Embryonic facial prominence (tissue), 1 donor: Measurements from ENCODE around the gene STARD8.
"Not testable (repeated sequence)": the region's sequence is repeated elsewhere in the genome, so short reads cannot be mapped to it uniquely, and the experiment has no call there.

Experiments
- DNase-seq: peaks from one replicate; pipeline ENCODE4 v3.0.0-alpha.2; 2016; ENCODE audit errors: extremely low spot score

Gene STARD8, protein sequence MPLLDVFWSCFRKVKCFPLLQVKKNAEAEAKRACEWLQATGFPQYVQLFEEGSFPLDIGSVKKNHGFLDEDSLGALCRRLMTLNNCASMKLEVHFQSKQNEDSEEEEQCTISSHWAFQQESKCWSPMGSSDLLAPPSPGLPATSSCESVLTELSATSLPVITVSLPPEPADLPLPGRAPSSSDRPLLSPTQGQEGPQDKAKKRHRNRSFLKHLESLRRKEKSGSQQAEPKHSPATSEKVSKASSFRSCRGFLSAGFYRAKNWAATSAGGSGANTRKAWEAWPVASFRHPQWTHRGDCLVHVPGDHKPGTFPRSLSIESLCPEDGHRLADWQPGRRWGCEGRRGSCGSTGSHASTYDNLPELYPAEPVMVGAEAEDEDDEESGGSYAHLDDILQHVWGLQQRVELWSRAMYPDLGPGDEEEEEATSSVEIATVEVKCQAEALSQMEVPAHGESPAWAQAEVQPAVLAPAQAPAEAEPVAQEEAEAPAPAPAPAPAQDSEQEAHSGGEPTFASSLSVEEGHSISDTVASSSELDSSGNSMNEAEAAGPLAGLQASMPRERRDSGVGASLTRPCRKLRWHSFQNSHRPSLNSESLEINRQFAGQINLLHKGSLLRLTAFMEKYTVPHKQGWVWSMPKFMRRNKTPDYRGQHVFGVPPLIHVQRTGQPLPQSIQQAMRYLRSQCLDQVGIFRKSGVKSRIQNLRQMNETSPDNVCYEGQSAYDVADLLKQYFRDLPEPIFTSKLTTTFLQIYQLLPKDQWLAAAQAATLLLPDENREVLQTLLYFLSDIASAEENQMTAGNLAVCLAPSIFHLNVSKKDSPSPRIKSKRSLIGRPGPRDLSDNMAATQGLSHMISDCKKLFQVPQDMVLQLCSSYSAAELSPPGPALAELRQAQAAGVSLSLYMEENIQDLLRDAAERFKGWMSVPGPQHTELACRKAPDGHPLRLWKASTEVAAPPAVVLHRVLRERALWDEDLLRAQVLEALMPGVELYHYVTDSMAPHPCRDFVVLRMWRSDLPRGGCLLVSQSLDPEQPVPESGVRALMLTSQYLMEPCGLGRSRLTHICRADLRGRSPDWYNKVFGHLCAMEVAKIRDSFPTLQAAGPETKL

DNA sequence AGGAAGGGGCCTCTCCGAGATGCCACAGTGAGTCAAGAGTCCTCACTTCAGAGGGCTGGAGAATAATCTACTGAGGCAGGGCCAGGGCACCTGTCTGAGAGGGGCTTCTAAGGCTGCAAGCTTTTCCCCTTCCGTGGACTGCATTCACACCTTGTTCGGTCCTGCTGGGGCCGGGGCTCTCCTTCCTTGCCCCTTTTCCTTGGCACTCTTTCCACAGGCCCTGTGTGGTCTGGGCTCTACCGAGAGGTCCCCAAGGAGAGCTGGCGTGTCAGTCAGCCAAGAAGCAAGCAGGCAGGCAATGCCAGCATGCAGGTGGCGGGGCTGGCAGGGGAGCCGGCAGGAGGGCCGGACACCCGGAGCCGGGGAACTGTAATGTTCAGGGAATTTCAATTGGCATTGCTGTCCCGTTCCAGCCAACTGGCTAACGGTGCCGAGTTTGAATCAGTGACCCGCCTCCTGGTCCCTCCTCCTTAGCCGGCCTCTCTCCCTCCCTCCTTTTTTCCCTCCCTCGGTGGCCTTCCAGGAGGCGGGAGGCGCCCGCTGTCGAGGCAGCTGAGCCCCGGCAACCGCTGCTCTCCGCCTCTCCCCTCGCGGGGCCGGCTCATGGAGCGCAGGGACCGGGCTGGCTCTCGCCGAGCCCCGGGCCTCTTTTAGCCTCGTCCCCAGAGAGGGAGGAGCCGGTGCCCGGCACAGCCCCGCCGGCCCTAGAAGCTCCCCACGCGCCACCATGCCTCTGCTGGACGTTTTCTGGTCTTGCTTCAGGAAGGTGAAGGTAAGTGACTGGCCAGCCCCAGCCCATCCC is at the start of gene STARD8:
STARD8 (plus strand) TSS at position 511 of the 802 bp plus-strand sequence; CDS start at position 728, 217 bp downstream.
- DNase-seq = no peak

DNA sequence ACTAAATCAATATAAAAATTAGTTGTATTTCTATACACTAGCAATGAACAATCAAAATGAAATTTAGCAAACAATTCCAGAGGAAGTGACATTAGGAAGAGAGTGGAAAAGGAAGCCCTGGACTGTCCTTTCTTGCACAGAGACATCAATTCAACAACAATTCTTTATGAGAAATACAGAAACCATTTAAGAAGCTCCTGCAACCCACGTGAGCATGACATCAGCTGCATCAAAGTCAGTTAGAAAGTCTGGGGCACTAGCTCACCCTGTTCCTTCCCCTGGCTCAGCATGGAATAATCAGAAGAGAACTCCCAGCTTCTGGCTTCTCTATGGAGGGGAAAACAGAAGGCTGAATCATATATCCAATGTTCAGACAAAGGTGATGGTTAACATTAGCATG is 48.6 kb upstream of the STARD8 start:
- DNase-seq = no peak

DNA sequence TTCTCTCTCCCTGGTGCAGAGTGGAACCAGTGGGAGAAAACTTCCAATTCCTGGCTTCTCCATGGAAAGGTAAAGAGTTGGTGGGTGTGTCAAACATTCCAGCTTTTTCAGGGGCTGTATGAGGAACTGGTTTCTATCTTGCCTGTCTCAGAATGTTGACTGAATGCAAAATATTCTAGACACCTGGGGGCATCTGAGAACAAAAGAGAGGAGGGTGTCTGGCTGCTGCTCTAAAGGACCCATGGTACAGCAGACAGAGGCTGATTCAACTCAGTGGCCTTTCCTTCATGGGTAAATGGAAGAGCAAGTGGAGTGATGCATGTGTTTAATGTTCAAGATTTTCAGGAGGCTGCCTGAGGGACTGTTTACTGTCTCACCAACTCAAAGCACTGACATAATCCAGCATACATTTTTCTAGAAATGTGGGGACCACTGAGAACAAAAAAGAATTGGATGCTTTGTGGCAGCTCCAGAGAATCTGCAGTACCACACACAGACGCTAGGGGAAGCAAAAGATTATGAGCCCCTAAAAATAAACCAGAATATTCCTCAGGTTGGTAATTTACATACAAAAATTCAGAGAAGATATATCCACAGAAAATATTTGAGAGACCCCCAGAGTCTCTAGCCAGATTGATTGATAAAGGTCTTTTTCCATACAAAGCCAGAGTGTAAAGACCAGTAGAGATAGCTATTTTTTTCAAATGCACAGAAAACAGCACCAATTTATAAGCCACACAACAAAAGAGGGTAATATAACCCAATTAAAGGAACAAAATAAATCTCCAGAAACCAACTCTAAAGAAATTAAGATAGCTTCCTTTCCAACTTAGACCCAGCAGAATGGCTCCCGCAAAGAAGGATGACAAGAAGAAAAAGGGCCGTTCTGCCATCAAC is 48.0 kb upstream of the STARD8 start:
- no peak for DNase-seq

DNA sequence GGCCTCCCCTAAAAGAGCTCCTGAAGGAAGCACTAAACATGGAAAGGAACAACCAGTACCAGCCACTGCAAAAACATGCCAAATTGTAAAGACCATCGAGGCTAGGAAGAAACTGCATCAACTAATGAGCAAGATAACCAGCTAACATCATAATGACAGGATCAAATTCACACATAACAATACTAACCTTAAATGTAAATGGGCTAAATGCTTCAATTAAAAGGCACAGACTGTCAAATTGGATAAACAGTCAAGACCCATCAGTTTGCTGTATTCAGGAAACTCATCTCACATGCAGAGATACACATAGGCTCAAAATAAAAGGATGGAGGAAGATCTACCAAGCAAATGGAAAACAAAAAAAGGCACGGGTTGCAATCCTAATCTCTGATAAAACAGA is 43.2 kb upstream of the STARD8 start:
- not testable (repeated sequence) for DNase-seq

DNA sequence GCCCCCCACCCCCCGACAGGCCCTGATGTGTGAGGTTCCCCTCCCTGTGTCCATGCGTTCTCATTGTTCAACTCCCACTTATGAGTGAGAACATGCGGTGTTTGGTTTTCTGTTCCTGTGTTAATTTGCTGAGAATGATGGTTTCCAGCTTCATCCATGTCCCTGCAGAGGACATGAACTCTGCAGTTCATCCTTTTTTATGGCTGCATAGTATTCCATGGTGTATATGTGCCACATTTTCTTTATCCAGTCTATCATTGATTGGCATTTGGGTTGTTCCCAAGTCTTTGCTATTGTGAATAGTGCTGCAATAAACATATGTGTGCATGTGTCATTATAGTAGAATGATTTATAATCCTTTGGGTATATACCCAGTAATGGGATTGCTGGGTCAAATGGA is 32.7 kb upstream of the STARD8 start:
- not testable (repeated sequence) for DNase-seq

DNA sequence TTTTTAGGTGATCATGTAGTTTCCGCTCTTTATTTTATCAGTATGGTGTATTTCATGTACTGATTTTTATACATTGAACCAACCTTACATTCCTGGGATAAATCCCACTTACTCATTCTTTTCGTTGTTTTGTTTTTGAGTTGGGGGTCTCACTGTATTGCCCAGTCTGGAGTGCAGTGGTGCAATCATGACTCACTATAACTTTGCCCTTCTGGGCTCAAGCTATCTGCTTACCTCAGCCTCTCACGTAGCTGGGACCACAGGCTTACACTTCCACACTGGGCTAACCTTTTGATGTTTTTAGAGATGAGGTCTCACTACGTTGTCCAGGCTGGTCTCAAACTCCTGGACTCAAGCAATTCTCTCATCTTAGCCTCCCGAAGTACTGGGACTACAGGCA is 19.5 kb upstream of the STARD8 start:
- DNase-seq = no peak

DNA sequence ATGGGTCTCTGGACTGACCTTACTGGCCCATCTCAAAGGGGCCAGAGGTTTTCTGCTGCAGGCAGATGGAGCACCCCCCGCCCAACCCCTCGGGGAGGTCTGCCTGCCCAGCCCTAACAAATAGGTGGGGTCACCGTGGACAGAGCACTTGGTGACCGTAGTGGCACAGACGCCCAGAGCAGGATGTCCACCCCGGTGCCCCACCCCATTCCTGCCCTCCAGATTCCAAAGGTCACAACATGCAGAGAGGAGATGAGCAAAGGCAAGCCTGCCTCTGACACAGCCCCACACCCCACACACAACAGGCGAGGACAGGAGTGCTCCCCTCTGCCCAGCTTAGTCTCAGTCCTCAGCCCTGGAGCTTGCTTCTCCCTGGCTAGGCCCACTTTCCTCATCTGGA is 17.5 kb upstream of the STARD8 start:
- DNase-seq = not testable (repeated sequence)

DNA sequence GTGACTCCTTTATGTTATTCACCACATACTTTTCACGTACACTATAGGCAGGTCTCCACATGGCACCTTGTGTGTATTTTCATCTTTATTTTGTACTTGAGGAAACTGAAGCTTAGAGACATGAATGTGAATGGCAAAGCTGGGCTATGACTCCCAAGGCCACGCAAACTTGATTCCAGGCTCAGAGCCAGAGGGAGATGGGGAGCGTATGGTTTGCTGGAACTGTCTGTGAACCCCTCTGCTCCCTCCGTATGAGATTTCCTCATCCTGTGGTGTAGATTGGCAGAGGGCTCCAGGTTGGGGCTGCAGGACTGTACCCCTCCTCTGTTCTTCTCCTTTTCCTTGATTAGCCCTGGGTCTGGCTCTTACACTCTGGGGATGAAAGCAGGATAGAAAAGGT is 16.1 kb upstream of the STARD8 start:
- DNase-seq = no peak

DNA sequence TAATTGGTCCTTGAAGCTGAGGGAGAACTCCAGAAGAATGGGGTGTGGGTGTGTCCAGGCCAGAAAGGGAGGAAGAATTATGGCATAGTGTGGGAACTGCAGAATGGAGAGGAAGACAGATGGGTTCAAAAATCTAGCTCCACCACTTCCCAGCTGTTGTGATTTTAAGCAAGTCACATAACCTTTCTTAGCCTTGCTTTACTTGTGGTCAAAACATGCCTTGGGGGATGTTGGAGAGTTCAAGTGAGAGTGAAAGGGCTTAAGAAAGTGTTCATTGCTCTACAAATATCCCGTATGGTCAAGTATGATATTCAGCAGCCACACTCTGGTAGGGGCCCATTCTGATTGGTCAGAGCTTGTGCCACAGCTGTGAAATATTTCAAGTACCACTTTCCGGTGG is 15.0 kb upstream of the STARD8 start:
- DNase-seq = no peak

DNA sequence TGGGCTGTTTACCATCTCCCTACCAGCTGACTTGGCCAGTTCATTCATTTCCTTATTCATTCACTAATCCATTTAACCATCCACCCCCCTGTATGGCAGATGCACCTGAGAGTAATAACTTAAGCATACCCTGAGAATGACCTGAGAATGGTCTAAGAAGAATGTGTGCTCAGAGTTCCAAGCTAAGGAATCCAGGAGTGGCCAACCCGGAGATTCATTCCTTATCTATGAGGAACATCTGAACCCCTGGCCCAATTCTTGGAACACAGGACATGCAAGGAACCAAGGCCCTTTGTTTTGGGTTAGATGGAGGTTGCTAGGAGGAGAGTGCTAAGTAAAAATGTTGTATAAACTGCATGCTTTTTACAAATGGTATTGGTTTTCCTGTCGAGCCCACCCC is 13.5 kb upstream of the STARD8 start:
- no peak for DNase-seq

DNA sequence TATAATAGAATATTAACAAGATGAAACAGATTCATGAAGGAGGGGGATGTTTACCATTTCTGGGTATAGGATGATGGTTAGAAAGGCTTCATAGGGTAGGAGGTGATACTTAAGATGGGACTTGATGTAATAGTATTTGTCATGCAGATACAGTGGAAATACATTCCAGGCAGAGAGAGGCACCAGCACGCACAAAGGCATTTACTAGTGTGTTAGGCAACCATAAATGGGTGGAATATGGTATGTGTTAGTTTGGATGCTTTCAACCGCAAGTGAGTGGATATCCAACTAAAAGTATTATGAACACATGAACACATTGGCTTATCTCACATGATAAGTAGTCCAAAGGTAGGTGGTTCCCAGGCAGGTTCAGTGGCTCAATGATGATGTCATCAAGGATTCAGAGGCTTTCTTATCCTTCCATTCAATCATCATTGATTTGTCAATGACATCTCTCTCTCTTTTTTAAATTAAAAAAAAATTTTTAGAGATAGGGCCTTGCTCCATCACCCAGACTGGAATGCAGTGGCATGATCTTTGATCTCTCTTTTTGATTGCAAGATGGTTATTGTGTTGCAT is 12.7 kb upstream of the STARD8 start:
- no peak for DNase-seq

DNA sequence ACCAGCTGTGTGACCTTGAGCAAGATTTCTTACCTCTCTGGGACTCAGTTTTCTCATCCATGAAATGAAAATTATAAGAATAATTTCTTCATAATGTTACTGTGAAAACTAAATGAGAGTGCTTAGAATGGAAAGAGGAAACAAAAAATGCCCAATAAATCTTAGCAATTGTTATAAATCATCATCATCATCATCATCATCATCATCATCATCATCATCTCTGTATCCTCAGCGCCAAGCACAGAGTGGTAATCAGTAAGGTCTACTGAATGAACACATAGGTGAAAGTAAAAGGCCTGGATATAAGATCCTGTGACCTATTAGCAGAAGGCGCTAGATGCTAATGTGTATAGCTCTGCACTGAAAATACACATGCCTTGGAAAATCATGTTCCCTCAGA is 6.8 kb upstream of the STARD8 start:
- no peak for DNase-seq

DNA sequence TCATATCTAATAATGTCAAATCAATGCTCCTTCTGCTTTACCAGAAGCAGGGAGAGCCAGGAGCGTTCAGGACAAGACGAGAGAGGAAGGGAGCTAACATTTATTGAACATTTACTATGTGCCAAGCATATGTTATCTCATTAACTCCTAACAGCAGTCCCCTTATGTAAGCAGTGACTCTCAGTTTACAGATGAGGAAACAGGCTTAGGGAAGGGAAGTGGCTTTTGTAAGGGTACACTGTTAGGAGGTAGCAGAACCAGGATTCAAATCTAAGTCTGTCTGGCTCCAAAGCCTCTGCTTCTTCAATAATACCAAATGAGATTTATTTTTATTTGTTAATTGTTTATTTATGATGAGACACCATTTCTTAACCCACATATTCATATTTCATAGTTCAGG is 2.6 kb upstream of the STARD8 start:
- no peak for DNase-seq

DNA sequence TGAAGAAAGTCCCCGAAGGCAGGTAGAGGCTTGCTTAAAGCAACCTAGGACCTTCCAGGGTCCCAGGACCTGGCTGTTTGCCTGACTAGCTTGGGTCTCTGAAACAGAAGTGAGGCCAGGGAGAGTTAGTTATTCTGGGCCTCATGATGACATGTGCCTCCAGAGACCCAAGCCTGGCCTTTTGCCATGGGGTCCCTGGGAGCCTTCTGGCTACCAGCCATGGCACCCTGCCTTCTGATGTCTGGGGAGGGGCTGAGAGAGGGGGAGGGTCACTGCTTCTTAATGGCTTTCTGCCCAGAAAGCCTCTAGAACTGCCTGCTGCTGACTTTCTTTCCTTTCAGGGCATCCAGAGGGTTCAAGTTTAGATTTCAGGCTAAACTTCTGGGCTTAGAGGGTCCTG is 1.0 kb upstream of the STARD8 start:
- DNase-seq = no peak

DNA sequence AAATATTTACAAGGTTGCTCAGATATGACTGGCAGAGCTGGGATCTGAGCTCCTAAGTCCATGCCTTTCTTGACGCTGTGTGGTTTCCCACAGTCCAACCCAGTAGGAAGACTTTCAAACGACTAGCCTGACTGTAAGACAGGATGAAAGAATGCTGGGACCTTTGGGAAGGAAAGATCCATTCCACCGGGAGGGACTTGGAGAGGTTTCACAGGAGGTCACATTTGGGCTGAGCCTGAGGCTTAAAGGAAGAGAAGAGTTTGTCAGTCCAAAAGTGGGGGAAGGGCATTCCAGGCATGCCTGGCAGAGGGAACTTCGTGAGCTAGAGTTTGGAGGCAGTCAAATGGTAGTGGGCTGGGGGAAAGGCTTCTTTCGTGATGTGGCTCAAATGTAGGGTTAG is 1.5 kb downstream of the STARD8 start:
- DNase-seq = no peak

DNA sequence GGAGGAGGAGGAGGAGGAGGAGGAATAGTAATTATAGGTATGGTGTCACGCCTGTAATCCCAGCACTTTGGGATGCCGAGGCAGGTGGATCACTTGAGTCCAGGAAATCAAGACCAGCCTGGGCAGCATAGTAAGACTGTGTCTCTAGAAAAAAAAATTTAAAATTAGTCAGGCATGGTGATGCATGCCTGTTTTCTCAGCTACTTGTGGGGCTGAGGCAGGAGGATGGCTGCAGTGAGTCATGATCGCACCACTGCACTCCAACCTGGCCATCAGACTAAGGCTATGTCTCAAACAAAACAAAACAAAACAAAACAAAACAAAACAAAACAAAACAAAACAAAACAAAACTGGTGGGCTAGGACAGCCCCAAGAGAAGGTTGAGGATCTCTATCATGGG is 3.0 kb downstream of the STARD8 start:
- DNase-seq = no peak

DNA sequence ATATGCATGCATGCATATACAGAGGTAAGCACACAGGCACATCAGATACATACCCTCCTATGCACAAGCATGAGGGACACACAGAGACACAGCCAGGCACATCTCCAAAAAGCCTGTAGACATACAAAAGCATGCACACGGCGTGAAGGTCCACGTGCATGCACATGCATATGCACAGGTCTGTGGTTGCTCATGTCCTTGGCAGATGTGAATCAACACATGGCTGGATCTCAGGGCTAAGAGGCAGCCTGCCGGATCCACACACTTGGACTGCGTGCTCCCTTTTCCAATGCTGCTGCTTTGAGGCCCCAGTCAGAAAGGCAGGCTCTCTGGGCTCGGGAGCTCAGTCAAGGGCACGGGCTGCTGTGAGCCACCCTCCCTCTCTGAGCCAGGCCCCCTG is 3.6 kb downstream of the STARD8 start:
- no peak for DNase-seq

DNA sequence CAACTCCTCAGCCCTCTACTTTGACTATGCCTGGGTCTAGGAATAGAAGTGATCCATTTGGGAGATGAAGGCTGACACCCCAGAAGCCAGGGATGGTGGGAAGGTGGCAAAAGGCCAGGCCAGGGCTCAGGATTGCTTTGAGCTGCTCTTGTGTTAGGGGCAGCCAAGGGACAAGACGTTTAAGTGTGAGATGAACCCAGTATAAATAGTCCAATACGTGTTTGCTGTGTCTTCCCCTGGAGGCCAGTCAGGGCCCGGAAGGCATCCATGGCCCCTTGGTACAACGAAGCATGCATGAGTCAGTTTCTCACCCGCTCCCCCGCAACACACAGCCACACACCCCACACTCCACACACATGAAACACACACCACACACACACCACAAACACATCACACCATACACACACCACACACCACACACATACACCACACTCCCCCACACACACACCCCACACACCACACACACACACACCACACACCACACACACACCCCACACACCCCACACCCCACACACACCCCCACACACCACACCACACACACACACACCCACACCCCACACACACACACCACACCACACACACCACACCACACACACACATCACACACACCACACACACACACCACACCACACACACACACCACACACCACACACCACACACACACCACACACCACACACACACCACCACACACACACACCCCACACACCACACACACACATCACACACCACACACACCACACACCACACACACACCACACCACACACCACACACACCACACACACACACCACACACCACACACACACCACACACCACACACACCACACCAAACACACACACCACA is 5.1 kb downstream of the STARD8 start:
- no peak for DNase-seq

DNA sequence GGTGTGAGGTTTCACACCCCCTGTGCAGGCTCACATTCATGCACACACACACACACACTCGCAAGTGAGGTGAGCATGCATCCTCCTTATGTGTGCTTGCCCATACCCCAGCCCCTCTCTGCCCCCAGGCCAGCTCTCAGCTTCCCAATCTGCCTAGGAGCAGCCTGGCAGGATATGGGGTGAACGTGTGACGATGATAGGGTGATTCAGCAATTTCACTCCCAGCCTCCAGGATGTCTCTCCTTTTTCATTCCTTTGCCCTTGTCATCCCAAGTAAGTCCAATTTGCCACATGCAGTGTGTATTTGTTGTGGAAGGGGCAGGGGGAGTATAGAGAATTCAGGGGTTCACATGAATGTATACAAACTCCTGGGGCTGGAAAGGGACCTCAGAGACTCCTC is 7.2 kb downstream of the STARD8 start:
- no peak for DNase-seq
